Loucy (cell line): ENCODE data around the gene BICRAL.

ENCODE experiments used
- H2AFZ ChIP-seq: fragments of 200-600 bp; sonication (generic); 2 replicates; pipeline ENCODE4 v1.6.0; 2016; ENCODE audit warnings: antibody characterized with exemption, mild to moderate bottlenecking, low read length, moderate library complexity
- H3F3A ChIP-seq: fragments of 200-600 bp; 2 replicates; pipeline ENCODE4 v1.6.0; 2016; ENCODE audit warnings: antibody characterized with exemption, low read depth, mild to moderate bottlenecking
- H3K27me3 ChIP-seq: fragments of 200-600 bp; sonication (generic); 2 replicates; pipeline ENCODE4 v1.6.1; 2014; ENCODE audit warnings: low read length, mild to moderate bottlenecking; ENCODE audit not compliant: insufficient read depth, poor library complexity, severe bottlenecking
- H3K36me3 ChIP-seq: fragments of 200-600 bp; sonication (generic); 2 replicates; pipeline ENCODE4 v1.6.1; 2016; ENCODE audit warnings: low read length; ENCODE audit not compliant: insufficient read depth
- H3K4me1 ChIP-seq: fragments of 200-600 bp; sonication (generic); 2 replicates; pipeline ENCODE4 v1.5.1; 2014; ENCODE audit warnings: low read length, mild to moderate bottlenecking; ENCODE audit not compliant: insufficient read depth, poor library complexity, severe bottlenecking
- H3K4me2 ChIP-seq: fragments of 200-600 bp; sonication (generic); 2 replicates; pipeline ENCODE4 v1.6.0; 2014; ENCODE audit warnings: antibody characterized with exemption, low read length, low read depth, mild to moderate bottlenecking; ENCODE audit not compliant: poor library complexity, severe bottlenecking
- H3K4me3 ChIP-seq: fragments of 200-600 bp; sonication (generic); 2 replicates; pipeline ENCODE4 v1.5.1; 2014; ENCODE audit warnings: low read length, mild to moderate bottlenecking, mixed read lengths; ENCODE audit not compliant: poor library complexity, severe bottlenecking
- H3K79me2 ChIP-seq: fragments of 200-600 bp; sonication (generic); 2 replicates; pipeline ENCODE4 v1.6.1; 2014; ENCODE audit warnings: low read length; ENCODE audit not compliant: insufficient read depth
- H3K9ac ChIP-seq: fragments of 200-600 bp; sonication (generic); 2 replicates; pipeline ENCODE4 v1.6.0; 2014; ENCODE audit warnings: mild to moderate bottlenecking, low read depth, low read length, moderate library complexity; ENCODE audit not compliant: poor library complexity, severe bottlenecking
- H3K9me2 ChIP-seq: fragments of 200-600 bp; sonication (generic); replicated peaks from 2 replicates; pipeline ENCODE4 v1.6.1; 2016; ENCODE audit warnings: low read depth, low read length, mixed read lengths
- H3K9me3 ChIP-seq: fragments of 200-600 bp; sonication (generic); 2 replicates; pipeline ENCODE4 v1.6.1; 2014; ENCODE audit warnings: mild to moderate bottlenecking, antibody characterized with exemption, low read length, low read depth; ENCODE audit not compliant: insufficient read depth
- H4K20me1 ChIP-seq: fragments of 200-600 bp; sonication (generic); 2 replicates; pipeline ENCODE4 v1.6.0; 2014; ENCODE audit warnings: antibody characterized with exemption, low read length, mild to moderate bottlenecking; ENCODE audit not compliant: insufficient read depth, poor library complexity, severe bottlenecking
- EZH2phosphoT487 ChIP-seq: fragments of 200-600 bp; IDR thresholded peaks from 2 replicates; pipeline ENCODE4 v1.6.1; 2018; ENCODE audit warnings: antibody characterized with exemption, mild to moderate bottlenecking, moderate library complexity, borderline replicate concordance
- TF ChIP-seq, protein P1 (sequence below): fragments of 200-600 bp; sonication (generic); conservative IDR thresholded peaks from 2 replicates; pipeline ENCODE4 v1.5.1; 2014; ENCODE audit warnings: mild to moderate bottlenecking, antibody characterized with exemption, low read length

Gene BICRAL

DNA sequence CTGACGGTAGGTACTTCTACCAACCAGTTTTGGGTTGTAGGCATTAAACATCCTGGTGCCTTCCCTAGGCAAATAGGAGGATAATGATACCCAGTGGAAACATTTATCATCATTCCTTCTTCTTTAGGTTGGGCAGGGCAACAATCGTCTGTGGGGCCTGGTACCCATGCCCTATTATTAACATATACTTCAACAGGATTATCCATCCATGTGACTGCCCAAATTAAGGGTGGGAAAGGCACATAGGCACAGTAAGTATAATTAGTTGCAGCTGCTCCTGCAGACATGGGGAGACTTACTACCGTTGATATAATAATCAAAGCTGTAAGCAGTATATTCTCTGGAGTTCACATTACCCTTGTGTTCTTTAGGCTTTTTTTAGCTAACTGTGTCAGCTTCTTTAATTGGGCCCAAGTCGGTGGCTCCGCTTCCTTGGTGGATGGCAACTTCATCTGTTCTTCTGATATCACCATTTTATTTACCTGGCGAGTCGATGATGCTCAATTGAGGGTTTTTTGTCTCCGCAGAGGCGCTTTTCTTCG, 114.4 kb downstream of the BICRAL start:
- Histone ChIP-seq H4K20me1 (no peaks in the 10 kb centered on the region), H3F3A (no peaks in the 10 kb centered on the region), H3K4me1 (peaks cover 3% of the 10 kb centered on the region), H3K9ac (no peak overlapping the region), H3K36me3 (no peaks in the 10 kb centered on the region), H3K9me3 (no peaks in the 10 kb centered on the region), H3K79me2 (no peaks in the 10 kb centered on the region), H2AFZ (no peak overlapping the region), H3K4me2 (no peak overlapping the region), H3K9me2 (no peaks in the 10 kb centered on the region), H3K27me3 (no peaks in the 10 kb centered on the region), H3K4me3 (no peak overlapping the region)
- TF ChIP-seq, protein P1, sequence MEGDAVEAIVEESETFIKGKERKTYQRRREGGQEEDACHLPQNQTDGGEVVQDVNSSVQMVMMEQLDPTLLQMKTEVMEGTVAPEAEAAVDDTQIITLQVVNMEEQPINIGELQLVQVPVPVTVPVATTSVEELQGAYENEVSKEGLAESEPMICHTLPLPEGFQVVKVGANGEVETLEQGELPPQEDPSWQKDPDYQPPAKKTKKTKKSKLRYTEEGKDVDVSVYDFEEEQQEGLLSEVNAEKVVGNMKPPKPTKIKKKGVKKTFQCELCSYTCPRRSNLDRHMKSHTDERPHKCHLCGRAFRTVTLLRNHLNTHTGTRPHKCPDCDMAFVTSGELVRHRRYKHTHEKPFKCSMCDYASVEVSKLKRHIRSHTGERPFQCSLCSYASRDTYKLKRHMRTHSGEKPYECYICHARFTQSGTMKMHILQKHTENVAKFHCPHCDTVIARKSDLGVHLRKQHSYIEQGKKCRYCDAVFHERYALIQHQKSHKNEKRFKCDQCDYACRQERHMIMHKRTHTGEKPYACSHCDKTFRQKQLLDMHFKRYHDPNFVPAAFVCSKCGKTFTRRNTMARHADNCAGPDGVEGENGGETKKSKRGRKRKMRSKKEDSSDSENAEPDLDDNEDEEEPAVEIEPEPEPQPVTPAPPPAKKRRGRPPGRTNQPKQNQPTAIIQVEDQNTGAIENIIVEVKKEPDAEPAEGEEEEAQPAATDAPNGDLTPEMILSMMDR: no peak
- no peak for TF ChIP-seq EZH2phosphoT487

DNA sequence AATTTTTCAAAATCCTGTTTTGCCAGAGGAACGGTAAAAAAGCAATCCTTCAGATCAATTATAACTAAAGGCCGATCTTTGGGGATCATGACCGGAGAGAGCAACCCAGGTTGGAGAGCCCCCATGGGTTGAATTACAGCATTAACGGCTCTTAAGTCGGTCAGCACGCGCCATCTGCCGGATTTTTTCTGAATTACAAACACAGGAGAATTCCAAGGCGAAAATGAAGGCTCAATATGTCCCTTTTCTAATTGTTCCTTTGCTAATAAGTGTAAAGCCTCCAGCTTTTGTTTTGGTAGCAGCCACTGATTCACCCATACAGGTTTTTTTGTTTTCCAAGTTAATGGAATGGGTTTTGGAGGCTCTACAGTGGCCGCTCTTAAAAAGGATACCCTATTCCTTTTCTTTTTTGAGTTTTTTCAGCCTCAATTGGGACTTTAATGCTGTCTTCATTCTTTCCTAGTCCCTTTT, 117.1 kb downstream of the BICRAL start:
- Histone ChIP-seq H3K9ac (peak overlapping the region; percentile 24), H3K9me3 (no peaks in the 10 kb centered on the region), H3K36me3 (no peaks in the 10 kb centered on the region), H3K27me3 (no peaks in the 10 kb centered on the region), H3F3A (no peaks in the 10 kb centered on the region), H3K4me2 (peak overlapping the region; percentile 49), H3K4me1 (peaks cover 11% of the 10 kb centered on the region), H3K9me2 (no peaks in the 10 kb centered on the region), H4K20me1 (no peaks in the 10 kb centered on the region), H3K79me2 (no peaks in the 10 kb centered on the region), H3K4me3 (no peak overlapping the region), H2AFZ (peak overlapping the region; percentile 63; the same call in 1 of the 2 replicates)
- TF ChIP-seq EZH2phosphoT487: no peak
- TF ChIP-seq, protein P1: peak; percentile 71

DNA sequence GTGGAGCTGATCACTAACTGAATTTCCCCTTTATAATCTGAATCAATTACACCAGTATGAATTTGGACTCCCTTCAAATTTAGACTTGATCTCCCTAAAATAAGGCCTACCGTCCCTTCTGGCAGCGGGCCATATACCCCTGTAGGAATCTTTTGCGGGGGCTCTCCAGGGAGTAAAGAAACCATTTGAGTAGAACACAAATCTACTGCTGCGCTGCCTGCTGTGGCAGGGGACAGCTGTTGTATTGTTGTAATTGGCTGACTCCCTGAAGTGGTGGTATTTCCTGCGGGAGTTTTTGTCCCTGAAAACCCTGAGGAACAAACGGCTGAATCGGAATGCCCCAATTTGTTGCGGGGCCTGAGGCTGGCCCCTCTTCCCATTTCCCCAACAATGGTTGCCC, 118.0 kb downstream of the BICRAL start:
- TF ChIP-seq, protein P1: no peak
- no peak for TF ChIP-seq EZH2phosphoT487
- no peaks in the 10 kb centered on the region for H3K36me3 ChIP-seq
- H3K9me2 ChIP-seq: no peaks in the 10 kb centered on the region
- H3K4me2 ChIP-seq: no peak overlapping the region
- H3K9ac ChIP-seq: no peak overlapping the region
- H3K4me3 ChIP-seq: no peak overlapping the region
- H3K9me3 ChIP-seq: no peaks in the 10 kb centered on the region
- no peak overlapping the region for H2AFZ ChIP-seq
- H3K27me3 ChIP-seq: no peaks in the 10 kb centered on the region
- peaks cover 11% of the 10 kb centered on the region for H3K4me1 ChIP-seq
- no peaks in the 10 kb centered on the region for H3F3A ChIP-seq
- no peaks in the 10 kb centered on the region for H4K20me1 ChIP-seq
- H3K79me2 ChIP-seq: no peaks in the 10 kb centered on the region
